Frontal cortex (tissue), 4 donors: Measurements from ENCODE around the gene SLC25A34. TPM values are rescaled to one million over a fixed set of nuclear protein-coding genes. Genes with fewer than 3 reads are reported as not detected.
A peak's percentile ranks its signal among the peaks of the same experiment; 100 is the strongest.
"Not testable (repeated sequence)": the region's sequence is repeated elsewhere in the genome, so short reads cannot be mapped to it uniquely, and the experiment has no call there.

Experiments used
- DNase-seq, 2 donors: peaks; one replicate each; pipeline ENCODE4 v3.0.0; 2012; ENCODE audit warnings: low spot score in 2 of 2
- FAIRE-seq: peaks from 2 replicates; lab custom pipeline; 2012; peaks lifted over from hg19 to GRCh38; lab: Jason Lieb, UNC
- total RNA-seq: library from RNA; depleted of rRNA; stranded (reverse); fragments of >200 nt; gene quantifications from one replicate; pipeline ENCODE4 v1.2.3, GENCODE V29; 2014
- donor health status: control.
- donor health status: control.
- donor health status: control.

The SLC25A34 gene
- total RNA-seq = not detected

- no peak for FAIRE-seq
- no peak for DNase-seq
Observed at GRCh38 chr1:15736038-15736891, at the start of gene SLC25A34. Gene SLC25A34, plus strand, starts transcription at chr1:15736258. Its CDS starts 228 bp downstream, at chr1:15736486.

DNA sequence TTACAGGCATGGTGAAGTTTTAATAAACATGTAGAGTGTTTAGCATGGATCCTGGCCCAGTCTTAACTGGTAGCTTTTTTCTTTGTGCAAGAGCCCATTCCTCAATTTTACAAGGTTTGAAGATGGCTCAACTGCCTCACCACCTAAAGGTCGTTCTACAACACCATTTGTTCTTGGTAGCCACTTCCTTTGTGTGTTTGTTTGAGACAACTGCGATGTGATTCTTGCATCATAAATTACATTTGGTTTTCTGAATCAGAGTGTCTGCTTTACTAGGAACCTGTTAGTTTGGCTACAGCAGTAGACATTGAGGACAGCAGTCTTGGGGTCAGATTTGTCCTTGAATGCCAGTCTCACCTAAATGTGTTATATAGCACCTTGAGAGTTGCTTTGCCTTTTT is 48.6 kb upstream of the SLC25A34 start:
- no peak for FAIRE-seq
- no peak for DNase-seq

DNA sequence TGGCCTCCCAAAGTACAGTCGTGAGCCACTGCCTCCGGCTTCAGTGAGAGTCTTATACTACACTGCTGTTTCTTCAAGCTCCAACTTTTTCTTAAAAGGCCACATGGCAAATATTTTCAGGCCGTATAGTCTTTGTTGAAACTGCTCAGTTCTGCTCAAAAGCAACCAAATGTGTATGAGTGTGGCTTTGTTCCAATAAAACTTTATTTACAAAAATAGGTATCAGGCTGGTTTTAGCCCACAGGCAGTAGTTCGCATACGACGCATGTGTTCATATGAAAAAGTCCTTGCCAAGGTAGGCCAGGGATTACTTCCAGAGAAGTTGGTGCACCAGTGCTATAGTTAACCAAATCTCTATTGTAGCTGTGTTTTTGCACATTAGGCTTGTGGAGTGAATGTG is 45.7 kb upstream of the SLC25A34 start:
- DNase-seq (no peak), FAIRE-seq (no peak)

GRCh38 chr1:15691434-15692032 is 44.5 kb upstream of the SLC25A34 start:
- FAIRE-seq (no peak), DNase-seq (no peak)

DNA sequence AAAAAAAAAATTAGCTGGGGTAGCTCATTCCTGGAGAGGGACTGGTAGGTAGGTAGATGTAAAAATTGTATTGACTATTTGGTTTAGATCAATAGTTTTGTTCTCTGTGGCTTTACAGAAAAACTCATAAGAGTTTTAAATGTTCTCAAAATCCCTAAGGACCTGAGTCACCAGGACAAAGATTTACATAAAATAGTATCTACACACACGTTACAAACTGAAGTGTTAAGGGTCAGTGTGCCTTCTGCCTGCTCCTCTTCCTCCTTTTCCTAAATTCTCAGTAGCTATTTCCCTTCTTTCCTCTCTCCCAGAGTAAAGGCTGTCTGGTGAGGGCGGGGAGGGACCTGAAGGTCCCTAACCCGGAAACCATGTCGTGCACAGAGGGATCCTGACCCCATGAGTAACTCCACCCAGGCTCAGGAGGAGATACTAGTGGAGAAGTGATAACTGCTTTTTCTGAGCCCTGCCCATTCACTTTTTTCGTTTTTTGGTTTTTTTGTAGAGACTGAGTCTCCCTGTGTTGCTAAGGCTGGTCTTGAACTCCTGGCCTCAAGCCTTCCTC is 43.9 kb upstream of the SLC25A34 start:
- FAIRE-seq (no peak), DNase-seq (no peak)

GRCh38 chr1:15693371-15693770 is 42.7 kb upstream of the SLC25A34 start:
- no peak for FAIRE-seq
- DNase-seq = no peak

DNA sequence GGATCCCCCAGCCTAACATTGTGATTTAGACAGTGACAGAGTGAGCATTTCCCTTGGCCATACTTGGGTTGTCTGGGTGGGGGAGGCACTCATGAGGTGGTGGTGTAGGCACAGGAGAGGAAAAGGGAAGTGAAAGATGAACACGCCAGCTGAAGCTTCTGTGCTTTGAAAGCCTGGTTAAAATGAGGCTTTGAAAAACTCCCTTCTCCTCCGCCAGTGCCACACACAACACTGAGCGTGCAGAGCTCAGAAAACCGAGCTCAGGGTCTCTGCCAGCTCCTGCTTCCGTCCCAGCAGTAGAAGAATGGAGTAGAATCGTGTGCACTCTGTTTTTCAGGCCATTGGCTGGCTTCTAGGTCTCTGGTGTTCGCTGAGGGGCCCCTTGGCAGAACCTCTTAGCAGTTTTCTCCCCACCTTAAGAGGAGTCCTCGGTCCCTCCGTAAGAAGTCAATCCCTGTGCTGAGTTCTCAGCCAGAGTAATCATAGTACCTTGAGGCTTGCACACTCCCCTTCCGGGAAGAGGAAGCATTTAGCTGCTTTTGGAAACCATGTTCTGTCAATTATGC is 39.0 kb upstream of the SLC25A34 start:
- DNase-seq (no peak), FAIRE-seq (no peak)

GRCh38 chr1:15698201-15698600 is 37.9 kb upstream of the SLC25A34 start:
- no peak for FAIRE-seq
- no peak for DNase-seq

DNA sequence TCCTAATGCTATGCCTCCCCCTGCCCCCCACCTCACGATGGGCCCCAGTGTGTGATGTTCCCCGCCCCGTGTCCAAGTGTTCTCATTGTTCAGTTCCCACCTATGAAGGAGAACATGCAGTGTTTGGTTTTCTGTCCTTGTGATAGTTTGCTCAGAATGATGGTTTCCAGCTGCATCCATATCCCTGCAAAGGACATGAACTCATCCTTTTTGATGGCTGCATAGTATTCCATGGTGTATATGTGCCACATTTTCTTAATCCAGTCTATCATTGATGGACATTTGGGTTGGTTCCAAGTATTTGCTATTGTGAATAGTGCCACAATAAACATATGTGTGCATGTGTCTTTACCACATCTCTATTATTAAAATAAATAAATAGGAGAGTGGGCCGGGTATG is 36.7 kb upstream of the SLC25A34 start:
- not testable (repeated sequence) for DNase-seq, FAIRE-seq

DNA sequence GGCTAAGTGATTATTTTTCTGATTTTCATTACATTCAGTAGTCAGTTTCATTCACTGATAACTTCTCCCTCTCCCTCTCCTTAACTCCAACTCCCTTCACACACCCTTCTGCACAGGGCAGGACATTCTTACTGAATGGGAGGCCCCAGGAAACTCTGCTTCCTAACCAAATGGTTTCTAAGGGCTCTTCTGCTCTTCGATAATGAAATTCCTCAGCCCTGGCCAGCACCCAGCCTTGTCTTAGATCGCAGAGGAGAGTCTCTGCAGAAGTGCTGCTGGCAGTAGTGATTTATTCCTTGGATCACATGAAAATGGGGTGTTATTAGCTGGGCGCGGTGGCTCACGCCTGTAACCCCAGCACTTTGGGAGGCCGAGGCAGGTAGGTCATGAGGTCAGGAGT is 35.5 kb upstream of the SLC25A34 start:
- no peak for DNase-seq
- FAIRE-seq = no peak

DNA sequence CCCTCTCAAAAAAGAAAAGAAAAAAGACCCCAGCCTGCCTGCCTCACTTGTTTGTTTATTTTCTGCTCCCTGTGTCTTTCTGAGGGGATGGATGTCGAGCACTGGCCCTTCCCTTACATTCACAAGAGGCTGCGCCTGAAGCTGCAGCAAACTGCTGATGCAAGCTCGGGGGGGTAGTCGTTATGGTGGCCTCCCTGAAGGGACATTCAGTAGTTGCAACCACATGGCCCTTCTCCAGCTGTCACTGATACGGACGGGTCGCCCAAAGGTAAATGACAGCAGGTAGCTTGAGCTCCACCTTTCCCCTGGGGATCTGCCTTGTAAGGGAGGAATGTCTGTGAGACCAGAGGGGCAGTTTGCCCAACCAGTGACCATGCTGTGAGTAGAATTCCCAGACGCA is 34.3 kb upstream of the SLC25A34 start:
- DNase-seq (no peak), FAIRE-seq (no peak)

DNA sequence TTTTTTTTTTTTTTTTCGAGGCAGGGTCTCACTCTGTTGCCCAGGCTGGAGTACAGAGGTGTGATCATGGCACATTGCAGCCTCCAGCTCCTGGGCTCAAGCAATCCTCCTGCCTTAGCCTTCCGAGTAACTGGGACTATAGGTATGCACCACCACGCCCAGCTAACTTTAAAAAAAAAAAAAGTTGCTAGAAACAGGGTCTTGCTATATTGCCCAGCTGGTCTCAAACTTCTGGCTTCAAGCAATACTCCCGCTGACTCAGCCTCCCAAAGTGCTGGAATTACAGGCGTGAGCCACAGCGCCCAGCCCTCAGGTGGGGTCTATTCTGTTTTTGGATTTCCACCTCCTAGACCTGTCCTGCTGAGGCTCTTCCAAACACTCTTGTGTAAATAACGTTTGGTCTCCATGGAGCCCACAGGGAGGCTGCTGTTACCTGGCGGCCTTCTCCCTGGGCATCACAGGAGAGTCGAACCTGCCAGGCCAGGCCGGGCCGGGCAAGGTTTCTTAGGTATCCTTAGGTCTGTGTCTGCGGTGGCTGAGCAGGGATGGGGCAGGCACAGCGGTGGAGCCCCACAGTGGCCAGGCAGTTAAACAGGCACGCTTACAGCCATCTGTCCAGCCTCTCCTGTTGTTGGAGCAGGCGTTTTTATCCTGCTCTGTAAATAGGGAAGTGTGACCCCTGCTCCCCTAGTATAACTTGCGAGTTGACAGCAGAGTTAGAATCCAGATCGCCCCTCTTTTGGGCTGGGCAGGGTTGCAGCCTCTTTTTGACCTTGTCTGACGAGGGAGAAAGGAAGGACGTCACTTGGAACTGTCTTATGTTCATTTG is 33.1 kb upstream of the SLC25A34 start:
- FAIRE-seq = no peak
- no peak for DNase-seq

DNA sequence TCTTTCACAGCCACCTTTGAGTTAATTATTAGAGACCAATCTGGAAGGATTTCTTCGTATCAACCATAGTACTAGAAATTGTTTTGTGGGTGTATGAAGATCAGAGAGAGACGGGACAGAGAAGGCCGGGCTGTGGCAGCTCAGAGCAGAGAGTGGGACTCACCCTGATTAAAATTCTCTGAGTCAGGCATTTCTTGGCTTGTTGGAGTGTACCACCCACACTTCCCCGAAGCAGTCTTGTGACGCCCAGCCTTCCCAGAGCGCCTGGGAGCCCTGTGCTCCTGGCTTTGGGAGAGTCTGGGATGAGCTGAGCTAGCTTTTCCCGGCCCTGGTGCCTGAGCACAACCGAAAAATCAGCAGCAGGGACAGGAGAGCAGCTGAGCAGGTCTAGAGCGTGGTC is 32.5 kb upstream of the SLC25A34 start:
- FAIRE-seq = no peak

GRCh38 chr1:15704526-15705183 is 31.4 kb upstream of the SLC25A34 start:
- FAIRE-seq = no peak
- DNase-seq = no peak

More for the DNA sequence above, 32.5 kb upstream of the SLC25A34 start:
- DNase-seq = peak in 1 of 2 donors; percentile 75

GRCh38 chr1:15705184-15705566 is 30.9 kb upstream of the SLC25A34 start:
- DNase-seq (no peak), FAIRE-seq (no peak)

GRCh38 chr1:15706751-15707150 is 29.3 kb upstream of the SLC25A34 start:
- FAIRE-seq = no peak
- no peak for DNase-seq

DNA sequence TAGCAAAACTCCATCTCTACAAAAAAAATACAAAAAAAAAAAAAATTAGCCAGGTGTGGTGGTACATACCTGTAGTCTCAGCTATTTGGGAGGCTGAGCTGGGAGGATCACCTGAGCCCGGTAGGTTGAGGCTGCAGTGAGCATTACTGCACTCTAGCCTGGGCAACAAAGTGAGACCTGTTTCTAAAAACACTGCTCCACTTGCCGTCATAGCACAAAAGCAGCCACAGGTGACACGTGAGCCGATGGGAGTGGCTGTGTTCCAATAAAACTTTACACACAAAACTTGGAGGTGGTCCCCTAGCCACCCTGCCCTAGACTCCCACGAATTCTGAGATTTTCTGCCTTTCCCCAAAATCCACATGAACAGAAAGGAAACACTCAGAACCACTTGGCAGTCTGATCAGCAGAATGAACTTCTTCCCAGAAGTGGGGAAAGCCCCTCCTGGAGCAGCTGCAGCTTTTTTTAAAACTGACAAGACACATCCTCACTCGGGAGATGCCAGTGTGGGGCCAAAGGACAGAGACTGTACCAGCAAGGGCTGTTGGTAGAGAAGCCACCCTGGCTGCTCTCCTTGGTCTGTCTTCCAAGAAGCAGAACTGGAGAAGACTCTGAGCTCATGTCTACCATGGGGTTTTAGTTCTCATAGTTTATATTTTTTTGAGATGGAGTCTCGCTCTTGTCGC is 28.7 kb upstream of the SLC25A34 start:
- FAIRE-seq (no peak), DNase-seq (no peak)

- no peak for FAIRE-seq
- DNase-seq = no peak
Observed at GRCh38 chr1:15708486-15709137, 27.4 kb upstream of the SLC25A34 start.
